OCI-LY1 (cell line): ENCODE measurements around the gene ZNF555.

Source experiments
- CTCF ChIP-seq: fragments of 200-600 bp; sonication (generic), shearing (Covaris generic); IDR thresholded peaks from 2 replicates; pipeline ENCODE4 v1.5.1; 2017; ENCODE audit warnings: mild to moderate bottlenecking, antibody characterized with exemption, low read length, moderate library complexity, mixed read lengths
- EZH2 ChIP-seq: fragments of 200-600 bp; sonication (generic), shearing (Covaris generic); IDR thresholded peaks from 2 replicates; pipeline ENCODE4 v1.8.0; 2017; ENCODE audit warnings: borderline replicate concordance, mixed run types, mild to moderate bottlenecking, antibody characterized with exemption, low read length, moderate library complexity, mixed read lengths

- no peak for TF ChIP-seq CTCF
- TF ChIP-seq EZH2, result no peak
Observed at GRCh38 chr19:2845107-2845506, 3.8 kb downstream of the ZNF555 start.
